Uterus (tissue), 2 donors: ENCODE data around the gene DNAJC15.

Source experiments
- POLR2A ChIP-seq, 2 donors: fragments of 450-650 bp; IDR thresholded peaks; one replicate each; pipeline ENCODE4 v1.6.1; 2016; ENCODE audit warnings: antibody characterized with exemption in 2 of 2, mild to moderate bottlenecking in 1 of 2, moderate library complexity in 1 of 2
- TF ChIP-seq, protein P1 (sequence below), 4 experiments: fragments of 200-600 bp in 2 of 4; fragments of 450-650 bp in 2 of 4; sonication (generic) in 2 of 4; IDR thresholded peaks; one replicate each; pipeline ENCODE4 v1.5.1; 2016 to 2019; ENCODE audit warnings: antibody characterized with exemption in 4 of 4, mild to moderate bottlenecking in 2 of 4, moderate library complexity in 1 of 4

DNA sequence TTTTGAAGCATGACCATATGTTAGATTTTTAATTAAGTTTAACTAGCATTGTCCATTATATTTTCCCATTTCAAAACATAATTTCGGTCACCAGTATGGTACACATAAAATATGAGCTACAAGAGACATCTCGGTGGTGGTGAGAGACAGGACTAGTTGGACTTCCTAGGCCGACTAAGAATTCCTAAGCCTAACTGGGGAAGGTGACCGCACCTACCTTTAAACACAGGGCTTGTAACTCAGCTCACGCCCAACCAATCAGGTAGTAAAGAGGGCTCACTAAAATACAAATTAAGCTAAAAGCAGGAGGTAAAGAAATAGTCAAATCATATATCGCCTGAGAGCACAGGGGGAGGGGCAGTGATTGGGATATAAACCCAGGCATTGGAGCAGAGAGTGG lies 22.9 kb downstream of the DNAJC15 start:
- TF ChIP-seq, protein P1, sequence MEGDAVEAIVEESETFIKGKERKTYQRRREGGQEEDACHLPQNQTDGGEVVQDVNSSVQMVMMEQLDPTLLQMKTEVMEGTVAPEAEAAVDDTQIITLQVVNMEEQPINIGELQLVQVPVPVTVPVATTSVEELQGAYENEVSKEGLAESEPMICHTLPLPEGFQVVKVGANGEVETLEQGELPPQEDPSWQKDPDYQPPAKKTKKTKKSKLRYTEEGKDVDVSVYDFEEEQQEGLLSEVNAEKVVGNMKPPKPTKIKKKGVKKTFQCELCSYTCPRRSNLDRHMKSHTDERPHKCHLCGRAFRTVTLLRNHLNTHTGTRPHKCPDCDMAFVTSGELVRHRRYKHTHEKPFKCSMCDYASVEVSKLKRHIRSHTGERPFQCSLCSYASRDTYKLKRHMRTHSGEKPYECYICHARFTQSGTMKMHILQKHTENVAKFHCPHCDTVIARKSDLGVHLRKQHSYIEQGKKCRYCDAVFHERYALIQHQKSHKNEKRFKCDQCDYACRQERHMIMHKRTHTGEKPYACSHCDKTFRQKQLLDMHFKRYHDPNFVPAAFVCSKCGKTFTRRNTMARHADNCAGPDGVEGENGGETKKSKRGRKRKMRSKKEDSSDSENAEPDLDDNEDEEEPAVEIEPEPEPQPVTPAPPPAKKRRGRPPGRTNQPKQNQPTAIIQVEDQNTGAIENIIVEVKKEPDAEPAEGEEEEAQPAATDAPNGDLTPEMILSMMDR (IDR thresholded peaks at IDR 0.05) = no peak
- no peak for TF ChIP-seq POLR2A (IDR thresholded peaks at IDR 0.05)
